Transverse colon (tissue), 4 donors: ENCODE data around the gene FZD10. TPM values are rescaled to one million over a fixed set of nuclear protein-coding genes. Genes with fewer than 3 reads are reported as not detected.

Experiments used
- DNase-seq: peaks from one replicate; pipeline ENCODE4 v3.0.0-alpha.2; 2019
- H3K27ac ChIP-seq, 4 donors: fragments of 200-600 bp; sonication (generic); 2 replicates each; pipeline ENCODE4 v1.5.1; 2016 to 2018; ENCODE audit warnings: inconsistent platforms in 4 of 4
- H3K27me3 ChIP-seq: fragments of 200-600 bp; sonication (generic); 2 replicates; pipeline ENCODE4 v1.5.1; 2017; ENCODE audit warnings: inconsistent platforms
- H3K36me3 ChIP-seq, 4 donors: fragments of 200-600 bp; sonication (generic); 2 replicates each; pipeline ENCODE4 v1.5.1; 2017 to 2019; ENCODE audit warnings: inconsistent platforms in 4 of 4
- H3K4me1 ChIP-seq, 4 donors: fragments of 200-600 bp; sonication (generic); 2 replicates each; pipeline ENCODE4 v1.5.1; 2017 to 2020; ENCODE audit warnings: inconsistent platforms in 4 of 4
- H3K4me3 ChIP-seq, 4 donors: fragments of 200-600 bp; sonication (generic); 1 replicate in 1 of 4; 2 replicates in 3 of 4; pipeline versions ENCODE4 v1.5.1 to v1.6.1; 2017 to 2019; ENCODE audit warnings: inconsistent platforms in 4 of 4
- H3K9me3 ChIP-seq, 2 donors: fragments of 200-600 bp; sonication (generic); 2 replicates each; pipeline ENCODE4 v1.5.1; 2017 to 2019; ENCODE audit warnings: inconsistent platforms in 2 of 2
- CTCF ChIP-seq, 5 experiments: fragments of 200-600 bp in 3 of 5; fragments of 450-650 bp in 2 of 5; sonication (generic) in 3 of 5; IDR thresholded peaks; 1 replicate in 2 of 5; 2 replicates in 3 of 5; pipeline ENCODE4 v1.5.1; 2016 to 2017; ENCODE audit warnings: antibody characterized with exemption in 5 of 5, inconsistent platforms in 3 of 5, mild to moderate bottlenecking in 2 of 5, moderate library complexity in 1 of 5
- EP300 ChIP-seq: sonication (generic); formaldehyde crosslinking; IDR thresholded peaks from one replicate; pipeline ENCODE4 v1.6.1; 2017; ENCODE audit warnings: antibody characterized with exemption, low read depth
- POLR2A ChIP-seq: fragments of 450-650 bp; IDR thresholded peaks from one replicate; pipeline ENCODE4 v1.6.1; 2016; ENCODE audit warnings: antibody characterized with exemption, mild to moderate bottlenecking, moderate library complexity
- POLR2AphosphoS5 ChIP-seq, 3 donors: sonication (generic); formaldehyde crosslinking; IDR thresholded peaks; one replicate each; pipeline ENCODE4 v1.6.1; 2016; ENCODE audit warnings: antibody characterized with exemption in 3 of 3
- WGBS, 2 donors: methylation state at CpG; one replicate each; pipeline ENCODE4 v1.1.5; 2018; ENCODE audit warnings: low coverage in 1 of 2; 5-methylcytosine and 5-hydroxymethylcytosine counted together
- in situ Hi-C, 4 donors: fragments of 200-750 bp; cut with MboI; loops; one replicate each; pipeline versions ENCODE4 v1.15.0 to v1.15.1; 2017; ENCODE audit warnings: low sequenced_read_pairs in 3 of 4, low pct_ligation_motif_present in 1 of 4, low pct_unique_long_range_greater_than_20kb in 1 of 4
- intact Hi-C: fragments of 100-400 bp; cut with DNase I; formaldehyde crosslinking; loops from one replicate; pipeline ENCODE4 v1.15.1; 2023; ENCODE audit warnings: low total_unique reads
- total RNA-seq, 4 donors: library from RNA; depleted of rRNA; stranded (reverse); fragments of >200 nt; gene quantifications; one replicate each; pipeline ENCODE4 v1.1.0, GENCODE V29; 2016

The FZD10 gene
- total RNA-seq, 4 donors from 2014 or later: 0.32 to 0.68 TPM; not detected in 2

- DNase-seq: no peak
- TF ChIP-seq CTCF (IDR thresholded peaks at IDR 0.05): no peak
- intact Hi-C loops: no loop called here
- 65% methylated on average over 8 of the region's 8 CpGs; no CpG with 5 or more reads in 1 of the 2 donors for WGBS, 2 donors
- H3K4me3 ChIP-seq: no peak overlapping the region
- in situ Hi-C loops: no loop called here
- no peaks in the 10 kb centered on the region for H3K4me1 ChIP-seq
- H3K27ac ChIP-seq: no peak overlapping the region
- H3K36me3 ChIP-seq: no peaks in the 10 kb centered on the region
- no peaks in the 10 kb centered on the region for H3K27me3 ChIP-seq
- no peaks in the 10 kb centered on the region for H3K9me3 ChIP-seq
These were observed 30.5 kb upstream of the FZD10 start for GRCh38 chr12:130131801-130132200.

DNA sequence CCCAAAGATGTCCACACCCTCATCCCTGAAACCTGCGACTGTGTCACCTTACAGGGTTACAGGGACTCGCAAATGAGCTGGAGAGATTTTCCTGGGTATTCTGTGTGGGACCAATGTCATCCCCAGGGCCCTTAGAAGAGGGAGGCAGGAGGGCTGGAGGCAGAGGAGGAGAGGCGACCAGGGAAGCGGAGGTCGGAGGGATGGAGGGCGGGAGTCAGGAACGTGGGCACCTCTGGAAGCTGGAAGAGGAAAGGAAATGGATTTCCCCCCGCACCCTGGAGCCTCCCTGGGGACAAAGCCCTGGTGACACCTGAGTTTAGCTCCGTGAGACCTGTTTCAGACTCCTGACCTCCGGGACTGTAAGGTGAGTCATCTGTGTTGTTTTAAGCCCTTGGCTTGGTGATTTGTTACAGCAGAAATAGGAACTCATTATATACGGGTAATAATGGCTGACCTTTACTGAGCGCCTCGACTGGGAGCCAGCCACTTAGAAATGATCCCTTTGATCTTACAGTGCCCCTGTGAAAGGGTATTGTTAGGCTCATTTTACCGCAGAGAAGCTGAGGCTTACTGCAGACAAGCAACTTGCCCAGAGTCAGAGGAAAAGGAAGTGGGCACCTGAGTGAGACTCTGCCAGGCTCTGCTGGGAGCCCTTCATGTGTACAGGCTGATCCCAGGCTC lies 29.3 kb upstream of the FZD10 start:
- WGBS, 2 donors: 68% methylated on average over 14 of the region's 14 CpGs; no CpG with 5 or more reads in 1 of the 2 donors
- no peaks in the 10 kb centered on the region for H3K4me1 ChIP-seq
- in situ Hi-C loops: no loop called here
- H3K36me3 ChIP-seq: no peaks in the 10 kb centered on the region
- no peak for DNase-seq
- H3K4me3 ChIP-seq: no peak overlapping the region
- H3K9me3 ChIP-seq: no peaks in the 10 kb centered on the region
- TF ChIP-seq POLR2A: no peak
- TF ChIP-seq EP300: no peak
- TF ChIP-seq POLR2AphosphoS5 (IDR thresholded peaks at IDR 0.05): no peak
- no peak for TF ChIP-seq CTCF (IDR thresholded peaks at IDR 0.05)
- no peak overlapping the region for H3K27ac ChIP-seq
- intact Hi-C loops: no loop called here
- no peaks in the 10 kb centered on the region for H3K27me3 ChIP-seq

- Histone ChIP-seq H3K9me3 (no peaks in the 10 kb centered on the region), H3K4me3 (no peak overlapping the region), H3K27ac (no peak overlapping the region), H3K4me1 (no peaks in the 10 kb centered on the region), H3K36me3 (no peaks in the 10 kb centered on the region), H3K27me3 (no peaks in the 10 kb centered on the region)
- TF ChIP-seq CTCF (IDR thresholded peaks at IDR 0.05): no peak
- 74 to 84% methylated on average over 11 to 26 of the region's 26 CpGs for WGBS, 2 donors
- in situ Hi-C loops: no loop called here
- DNase-seq: no peak
- intact Hi-C loops: no loop called here
These were observed 28.3 kb upstream of the FZD10 start for GRCh38 chr12:130133851-130134562.

- WGBS, 2 donors: 87% methylated on average over 3 of the region's 8 CpGs; no CpG with 5 or more reads in 1 of the 2 donors
- Histone ChIP-seq H3K4me1 (no peaks in the 10 kb centered on the region), H3K27ac (no peak overlapping the region), H3K9me3 (no peaks in the 10 kb centered on the region), H3K27me3 (no peaks in the 10 kb centered on the region), H3K4me3 (no peak overlapping the region), H3K36me3 (no peaks in the 10 kb centered on the region)
- intact Hi-C loops: no loop called here
- in situ Hi-C loops: no loop called here
- TF ChIP-seq EP300: no peak
- TF ChIP-seq POLR2A: no peak
- no peak for DNase-seq
These were observed 27.7 kb upstream of the FZD10 start for GRCh38 chr12:130134563-130134915.
